H9 (cell line): ENCODE data around the gene TBX1. TPM values are rescaled to one million over a fixed set of nuclear protein-coding genes. Genes with fewer than 3 reads are reported as not detected.

Source experiments
- DNase-seq: peaks from one replicate; pipeline ENCODE4 v3.0.0-alpha.2; 2017
- H2AFZ ChIP-seq: one replicate; pipeline ENCODE4 v1.6.1; 2013; ENCODE audit warnings: mild to moderate bottlenecking, low read length, control low read depth, moderate library complexity
- H2AK5ac ChIP-seq: 2 replicates; pipeline ENCODE4 v1.6.1; 2013; ENCODE audit warnings: low read length, control low read depth, mixed read lengths; ENCODE audit not compliant: insufficient read length
- H2BK120ac ChIP-seq: one replicate; pipeline ENCODE4 v1.6.1; 2013; ENCODE audit warnings: low read depth, mild to moderate bottlenecking, low read length, control low read depth, inconsistent platforms; ENCODE audit not compliant: poor library complexity, severe bottlenecking
- H2BK12ac ChIP-seq: 2 replicates; pipeline ENCODE4 v1.6.1; 2013; ENCODE audit warnings: low read length, control low read depth, mixed read lengths, low read depth; ENCODE audit not compliant: insufficient read length
- H2BK15ac ChIP-seq: 2 replicates; pipeline ENCODE4 v1.6.1; 2013; ENCODE audit warnings: low read depth, low read length, control low read depth
- H2BK20ac ChIP-seq: one replicate; pipeline ENCODE4 v1.6.1; 2013; ENCODE audit warnings: low read depth, mild to moderate bottlenecking, low read length, control low read depth, inconsistent platforms; ENCODE audit not compliant: poor library complexity, severe bottlenecking
- H2BK5ac ChIP-seq: 2 replicates; pipeline ENCODE4 v1.6.1; 2013; ENCODE audit warnings: low read length, control low read depth, mixed read lengths; ENCODE audit not compliant: insufficient read length
- H3K14ac ChIP-seq: 2 replicates; pipeline ENCODE4 v1.6.1; 2013; ENCODE audit warnings: low read length, control low read depth; ENCODE audit not compliant: insufficient read depth
- H3K18ac ChIP-seq: 2 replicates; pipeline ENCODE4 v1.6.1; 2013; ENCODE audit warnings: low read depth, mild to moderate bottlenecking, mixed read lengths, low read length, control low read depth; ENCODE audit not compliant: insufficient read length
- H3K23ac ChIP-seq: 2 replicates; pipeline ENCODE4 v1.6.1; 2013; ENCODE audit warnings: low read length, control low read depth, mixed read lengths, low read depth; ENCODE audit not compliant: insufficient read length
- H3K23me2 ChIP-seq: 2 replicates; pipeline ENCODE4 v1.6.1; 2013; ENCODE audit warnings: low read depth, mild to moderate bottlenecking, mixed read lengths, low read length, control low read depth; ENCODE audit not compliant: insufficient read length, poor library complexity, severe bottlenecking
- H3K27ac ChIP-seq: 2 replicates; pipeline ENCODE4 v1.5.1; 2013; ENCODE audit warnings: low read length, control low read depth, mixed read lengths, low read depth; ENCODE audit not compliant: insufficient read length
- H3K27me3 ChIP-seq: 2 replicates; pipeline ENCODE4 v1.6.1; 2013; ENCODE audit warnings: low read length, control low read depth, inconsistent platforms; ENCODE audit not compliant: insufficient read depth
- H3K4ac ChIP-seq: 2 replicates; pipeline ENCODE4 v1.6.1; 2013; ENCODE audit warnings: low read depth, mild to moderate bottlenecking, control low read depth, inconsistent platforms, low read length, moderate library complexity
- H3K4me1 ChIP-seq: 2 replicates; pipeline ENCODE4 v1.6.1; 2013; ENCODE audit warnings: low read length, control low read depth, inconsistent platforms; ENCODE audit not compliant: insufficient read depth
- H3K4me2 ChIP-seq: 2 replicates; pipeline ENCODE4 v1.6.1; 2013; ENCODE audit warnings: low read length, control low read depth, mixed read lengths; ENCODE audit not compliant: insufficient read length, insufficient read depth
- H3K56ac ChIP-seq: 2 replicates; pipeline ENCODE4 v1.6.1; 2013; ENCODE audit warnings: low read depth, mild to moderate bottlenecking, mixed read lengths, low read length, control low read depth; ENCODE audit not compliant: insufficient read length
- H3K79me1 ChIP-seq: 2 replicates; pipeline ENCODE4 v1.6.1; 2013; ENCODE audit warnings: low read depth, mild to moderate bottlenecking, moderate library complexity, low read length, control low read depth, inconsistent platforms; ENCODE audit not compliant: insufficient read depth, poor library complexity, severe bottlenecking
- H3K79me2 ChIP-seq: 2 replicates; pipeline ENCODE4 v1.6.1; 2013; ENCODE audit warnings: low read length, control low read depth, inconsistent platforms; ENCODE audit not compliant: insufficient read depth
- H3K9ac ChIP-seq: 2 replicates; pipeline ENCODE4 v1.6.1; 2013; ENCODE audit warnings: low read length, control low read depth, mixed read lengths; ENCODE audit not compliant: insufficient read length; ENCODE audit errors: extremely low read depth
- H3K9me3 ChIP-seq: one replicate; pipeline ENCODE4 v1.6.1; 2013; ENCODE audit warnings: low read depth, low read length, inconsistent platforms; ENCODE audit not compliant: control insufficient read depth
- H3T11ph ChIP-seq: one replicate; pipeline ENCODE4 v1.6.1; 2013; ENCODE audit warnings: mild to moderate bottlenecking, low read length, control low read depth, inconsistent platforms
- H4K20me1 ChIP-seq: one replicate; pipeline ENCODE4 v1.6.1; 2013; ENCODE audit not compliant: control insufficient read depth, insufficient read length, insufficient read depth
- H4K5ac ChIP-seq: 2 replicates; pipeline ENCODE4 v1.6.1; 2013; ENCODE audit warnings: low read depth, mild to moderate bottlenecking, mixed read lengths, low read length, control low read depth; ENCODE audit not compliant: insufficient read length
- H4K8ac ChIP-seq: replicated peaks from 2 replicates; pipeline ENCODE4 v1.6.1; 2013; ENCODE audit warnings: low read length, control low read depth, mixed read lengths, low read depth; ENCODE audit not compliant: insufficient read length
- H4K91ac ChIP-seq: 2 replicates; pipeline ENCODE4 v1.6.1; 2013; ENCODE audit warnings: low read depth, mild to moderate bottlenecking, moderate library complexity, mixed read lengths, low read length, control low read depth; ENCODE audit not compliant: insufficient read length
- H3K27ac Mint-ChIP-seq, 3 experiments: 2 replicates in 2 of 3; 3 replicates in 1 of 3; pipeline ENCODE4 v1.8.0; 2020 to 2021; ENCODE audit warnings: mixed read lengths in 3 of 3, mild to moderate bottlenecking in 1 of 3, moderate library complexity in 1 of 3
- H3K27me3 Mint-ChIP-seq: 2 replicates; pipeline ENCODE4 v1.8.0; 2021; ENCODE audit warnings: low read depth, mild to moderate bottlenecking, moderate library complexity, mixed read lengths
- H3K36me3 Mint-ChIP-seq, 3 experiments: 2 replicates in 2 of 3; 3 replicates in 1 of 3; pipeline ENCODE4 v1.8.0; 2020 to 2021; ENCODE audit warnings: low read depth in 3 of 3, mixed read lengths in 3 of 3; ENCODE audit not compliant: insufficient read depth in 1 of 3
- H3K4me1 Mint-ChIP-seq, 2 experiments: 2 replicates each; pipeline ENCODE4 v1.8.0; 2020; ENCODE audit warnings: mixed read lengths in 2 of 2
- H3K4me3 Mint-ChIP-seq, 2 experiments: 2 replicates in 1 of 2; 3 replicates in 1 of 2; pipeline ENCODE4 v1.8.0; 2020 to 2021; ENCODE audit warnings: mild to moderate bottlenecking in 2 of 2, mixed read lengths in 2 of 2, moderate library complexity in 1 of 2
- H3K9me3 Mint-ChIP-seq, 2 experiments: 2 replicates in 1 of 2; 3 replicates in 1 of 2; pipeline ENCODE4 v1.8.0; 2020; ENCODE audit warnings: mild to moderate bottlenecking in 2 of 2, mixed read lengths in 2 of 2, moderate library complexity in 1 of 2
- WGBS: extraction: QIAGEN DNeasy Blood & Tissue Kit; methylation state at CpG from one replicate; pipeline ENCODE4 v1.1.7; 2013; ENCODE audit warnings: missing lambda C conversion rate, low lambda C conversion rate, mixed read lengths; ENCODE audit not compliant: insufficient read length; ENCODE audit errors: extremely low coverage; 5-methylcytosine and 5-hydroxymethylcytosine counted together
- total RNA-seq: library from RNA; stranded (reverse); gene quantifications from 2 replicates; pipeline ENCODE4 v1.2.1, GENCODE V29; 2021
- TF ChIP-seq, protein P1 (sequence below): fragments of 200-600 bp; sonication (generic); conservative IDR thresholded peaks from 3 replicates; pipeline ENCODE4 v1.8.0; 2021; ENCODE audit warnings: antibody characterized with exemption, mild to moderate bottlenecking

TBX1 gene
- total RNA-seq, 1 experiment from 2014 or later = 2.2 TPM

DNA sequence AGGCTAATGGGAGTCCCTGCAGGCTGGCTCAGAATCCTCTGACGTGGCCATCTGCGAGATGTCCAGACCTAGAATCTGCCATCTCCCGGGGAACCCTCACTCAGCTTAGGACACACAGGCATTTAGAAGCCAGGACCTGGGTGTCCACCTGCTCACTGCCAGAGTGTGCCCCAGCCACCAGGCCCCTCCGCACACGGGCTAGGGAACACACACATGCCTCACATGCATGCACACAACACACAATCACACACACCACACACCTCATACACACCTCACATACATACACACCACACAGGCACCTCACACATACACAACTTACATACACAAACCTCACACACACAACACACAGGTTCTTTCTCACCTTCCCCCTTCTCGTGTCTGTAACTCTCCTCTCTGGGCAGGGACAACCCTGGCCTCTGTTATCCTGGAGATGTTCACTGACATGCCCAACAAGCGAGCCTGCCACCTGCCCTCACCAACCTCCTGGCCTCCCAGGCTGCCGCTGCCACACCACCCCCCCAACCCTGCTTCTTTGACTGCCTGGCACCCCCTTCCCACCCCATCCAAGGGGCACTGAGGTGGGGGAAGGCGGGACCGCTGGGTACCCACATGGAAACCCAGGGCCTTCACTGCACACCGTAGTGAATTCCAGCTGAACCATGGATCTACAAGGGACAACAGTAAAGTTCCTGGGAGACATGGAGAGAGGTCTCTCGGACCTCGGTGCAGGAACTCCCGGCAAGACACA lies 56.0 kb downstream of the TBX1 start:
- no peaks in the 10 kb centered on the region for H3K23me2 ChIP-seq
- H3K36me3 Mint-ChIP-seq = peaks cover 0 to 13% (median 0%) of the 10 kb centered on the region in 3 experiments; a peak in 3 of 7 replicates
- no peaks in the 10 kb centered on the region for H3K4me1 ChIP-seq
- H3K56ac ChIP-seq = peak overlapping the region; percentile 78
- H3K4me3 Mint-ChIP-seq = no peak overlapping the region
- no peak overlapping the region for H2AFZ ChIP-seq
- peak overlapping the region; percentile 16 for H3K14ac ChIP-seq
- H3K27ac ChIP-seq = no peak overlapping the region
- no peak overlapping the region for H2BK20ac ChIP-seq
- no peak overlapping the region for H2AK5ac ChIP-seq
- no peak overlapping the region for H4K91ac ChIP-seq
- H3K23ac ChIP-seq = peak overlapping the region; percentile 55
- no peaks in the 10 kb centered on the region for H3K9me3 ChIP-seq
- no peaks in the 10 kb centered on the region for H4K20me1 ChIP-seq
- H3K27me3 ChIP-seq = no peaks in the 10 kb centered on the region
- no peak overlapping the region for H3K18ac ChIP-seq
- H3K27ac Mint-ChIP-seq = peak overlapping the region in 2 of 3 experiments; percentile 2 to 70; a peak in 1 of 7 replicates
- no peak overlapping the region for H3K9ac ChIP-seq
- H3K4me2 ChIP-seq = no peak overlapping the region
- no peaks in the 10 kb centered on the region for H3K79me2 ChIP-seq
- no peak overlapping the region for H3T11ph ChIP-seq
- H3K27me3 Mint-ChIP-seq = no peaks in the 10 kb centered on the region
- H3K4me1 Mint-ChIP-seq = 0 out of 4 replicates have a peak, but pooled peaks cover 0 to 3% of the 10 kb centered on the region in 2 experiments
- no peak for DNase-seq
- H3K9me3 Mint-ChIP-seq = no peaks in the 10 kb centered on the region
- no peak overlapping the region for H3K4ac ChIP-seq
- H2BK12ac ChIP-seq = no peak overlapping the region
- TF ChIP-seq, protein P1, sequence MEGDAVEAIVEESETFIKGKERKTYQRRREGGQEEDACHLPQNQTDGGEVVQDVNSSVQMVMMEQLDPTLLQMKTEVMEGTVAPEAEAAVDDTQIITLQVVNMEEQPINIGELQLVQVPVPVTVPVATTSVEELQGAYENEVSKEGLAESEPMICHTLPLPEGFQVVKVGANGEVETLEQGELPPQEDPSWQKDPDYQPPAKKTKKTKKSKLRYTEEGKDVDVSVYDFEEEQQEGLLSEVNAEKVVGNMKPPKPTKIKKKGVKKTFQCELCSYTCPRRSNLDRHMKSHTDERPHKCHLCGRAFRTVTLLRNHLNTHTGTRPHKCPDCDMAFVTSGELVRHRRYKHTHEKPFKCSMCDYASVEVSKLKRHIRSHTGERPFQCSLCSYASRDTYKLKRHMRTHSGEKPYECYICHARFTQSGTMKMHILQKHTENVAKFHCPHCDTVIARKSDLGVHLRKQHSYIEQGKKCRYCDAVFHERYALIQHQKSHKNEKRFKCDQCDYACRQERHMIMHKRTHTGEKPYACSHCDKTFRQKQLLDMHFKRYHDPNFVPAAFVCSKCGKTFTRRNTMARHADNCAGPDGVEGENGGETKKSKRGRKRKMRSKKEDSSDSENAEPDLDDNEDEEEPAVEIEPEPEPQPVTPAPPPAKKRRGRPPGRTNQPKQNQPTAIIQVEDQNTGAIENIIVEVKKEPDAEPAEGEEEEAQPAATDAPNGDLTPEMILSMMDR = no peak
- no CpG with 5 or more reads among the region's 14 CpGs for whole genome bisulfite sequencing
- H4K5ac ChIP-seq = peak overlapping the region; percentile 57
- H2BK120ac ChIP-seq = no peak overlapping the region
- peak overlapping the region; percentile 44 for H4K8ac ChIP-seq
- no peak overlapping the region for H2BK5ac ChIP-seq
- H2BK15ac ChIP-seq = no peak overlapping the region
- no peaks in the 10 kb centered on the region for H3K79me1 ChIP-seq

Other genes with a start within 250 kb of the TBX1 start
- gene CLDN5, start 236.4 kb upstream of the TBX1 start, total RNA-seq = 0.26 and 0.44 TPM in 2 replicates
- 17.7 and 17.8 TPM in 2 replicates for gene SEPTIN5, start 46.3 kb upstream of the TBX1 start, total RNA-seq
- 2.4 and 3.4 TPM in 2 replicates for gene GP1BB, start 37.2 kb upstream of the TBX1 start, total RNA-seq
- gene GNB1L, start 94.1 kb downstream of the TBX1 start, total RNA-seq = 22.4 and 22.9 TPM in 2 replicates
- 24.0 and 24.4 TPM in 2 replicates for gene RTL10, start 94.1 kb downstream of the TBX1 start, total RNA-seq
- 42.2 and 43.3 TPM in 2 replicates for gene COMT, start 181.0 kb downstream of the TBX1 start, total RNA-seq
- gene TXNRD2, start 181.0 kb downstream of the TBX1 start, total RNA-seq = 22.9 and 25.5 TPM in 2 replicates